ENCODE results near the gene MAT2B.

MAT2B gene

DNA sequence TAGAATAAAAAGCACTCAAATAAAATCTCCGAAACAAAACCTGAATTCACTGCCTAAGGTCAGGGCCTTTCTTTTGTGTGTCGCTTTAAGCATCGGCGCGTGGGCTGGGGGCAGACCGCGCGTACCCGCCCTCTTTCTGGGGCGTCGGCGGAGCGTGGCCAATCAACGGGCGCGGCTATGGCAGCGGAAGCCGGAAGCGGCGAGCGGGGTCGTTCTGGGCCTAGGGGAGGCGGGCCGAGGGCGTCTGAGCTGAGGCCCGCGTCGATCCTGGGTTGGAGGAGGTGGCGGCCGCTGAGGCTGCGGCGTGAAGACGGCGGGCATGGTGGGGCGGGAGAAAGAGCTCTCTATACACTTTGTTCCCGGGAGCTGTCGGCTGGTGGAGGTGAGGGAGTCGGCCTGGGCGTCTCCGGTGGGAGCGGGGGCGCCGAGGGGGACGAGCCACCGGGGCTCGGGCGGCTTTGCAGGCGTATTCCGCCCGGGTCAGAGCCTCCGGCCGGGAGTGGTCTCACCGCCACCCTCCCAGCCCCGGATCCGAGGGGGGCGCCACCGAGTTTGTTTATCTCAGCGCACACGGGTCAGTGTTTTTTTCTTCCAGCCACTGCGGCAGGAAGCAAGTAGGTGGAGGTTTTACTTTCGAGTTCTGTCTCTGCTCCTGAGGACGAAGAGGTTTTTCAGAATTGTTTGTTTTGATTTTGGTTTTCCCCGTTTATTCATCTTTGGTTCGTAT, at the start of gene MAT2B:
Gene MAT2B (plus strand): TSS at position 252 of the 727 bp plus-strand sequence. CDS start 68 bp downstream, at position 320.
- DNase-seq (ENCODE audit: extremely low read depth, low read depth) = peak; percentile 76
- TF ChIP-seq, protein P1, sequence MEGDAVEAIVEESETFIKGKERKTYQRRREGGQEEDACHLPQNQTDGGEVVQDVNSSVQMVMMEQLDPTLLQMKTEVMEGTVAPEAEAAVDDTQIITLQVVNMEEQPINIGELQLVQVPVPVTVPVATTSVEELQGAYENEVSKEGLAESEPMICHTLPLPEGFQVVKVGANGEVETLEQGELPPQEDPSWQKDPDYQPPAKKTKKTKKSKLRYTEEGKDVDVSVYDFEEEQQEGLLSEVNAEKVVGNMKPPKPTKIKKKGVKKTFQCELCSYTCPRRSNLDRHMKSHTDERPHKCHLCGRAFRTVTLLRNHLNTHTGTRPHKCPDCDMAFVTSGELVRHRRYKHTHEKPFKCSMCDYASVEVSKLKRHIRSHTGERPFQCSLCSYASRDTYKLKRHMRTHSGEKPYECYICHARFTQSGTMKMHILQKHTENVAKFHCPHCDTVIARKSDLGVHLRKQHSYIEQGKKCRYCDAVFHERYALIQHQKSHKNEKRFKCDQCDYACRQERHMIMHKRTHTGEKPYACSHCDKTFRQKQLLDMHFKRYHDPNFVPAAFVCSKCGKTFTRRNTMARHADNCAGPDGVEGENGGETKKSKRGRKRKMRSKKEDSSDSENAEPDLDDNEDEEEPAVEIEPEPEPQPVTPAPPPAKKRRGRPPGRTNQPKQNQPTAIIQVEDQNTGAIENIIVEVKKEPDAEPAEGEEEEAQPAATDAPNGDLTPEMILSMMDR (IDR thresholded peaks at IDR 0.05; ENCODE audit: low read depth, low read length) = peak; percentile 45

DNA sequence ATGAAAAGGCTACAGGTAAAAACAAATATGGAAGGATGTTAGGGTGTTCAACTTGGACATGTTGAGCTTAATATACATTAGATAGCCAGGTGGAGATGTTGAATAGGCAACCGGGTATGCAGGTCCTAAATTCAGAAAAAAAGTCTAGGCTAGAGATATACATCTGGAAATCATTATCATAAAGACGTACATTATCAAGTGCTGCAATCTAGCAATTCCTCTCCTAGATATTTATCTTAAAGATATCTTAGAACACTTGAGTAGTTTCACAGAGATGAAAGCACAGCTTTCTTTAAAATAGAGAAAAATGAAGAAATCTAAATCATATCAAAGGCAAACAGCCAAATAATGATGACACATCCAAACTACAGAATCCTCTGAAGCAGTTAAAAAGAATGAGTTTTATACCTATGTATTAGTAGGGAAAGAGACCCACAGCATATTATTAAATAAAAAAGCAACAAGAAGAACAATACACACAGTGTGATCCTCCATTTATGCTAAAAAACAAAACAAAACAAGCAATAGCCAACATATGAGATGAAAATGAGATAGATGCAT, 49.3 kb upstream of the MAT2B start:
- no peak for DNase-seq (ENCODE audit: extremely low read depth, low read depth)
- TF ChIP-seq, protein P1 (IDR thresholded peaks at IDR 0.05; ENCODE audit: low read depth, low read length) = no peak

DNA sequence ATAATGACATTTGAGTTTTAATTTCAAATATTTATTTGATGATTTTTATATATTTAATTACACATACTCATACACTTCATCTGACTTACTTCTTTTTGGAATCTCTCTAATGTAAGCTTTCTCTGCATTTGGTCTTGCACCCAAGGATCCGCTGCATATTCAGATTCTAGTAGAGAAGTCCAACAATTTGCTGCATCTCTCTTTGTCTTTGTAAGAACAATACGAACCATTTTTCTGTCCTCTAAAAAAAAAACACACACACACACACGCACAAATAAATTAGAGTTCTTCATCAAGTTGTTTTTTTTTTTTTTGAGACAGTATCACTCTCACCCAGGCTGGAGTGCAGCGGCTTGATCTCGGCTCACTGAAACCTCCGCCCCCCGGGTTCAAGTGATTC, 48.6 kb upstream of the MAT2B start:
- DNase-seq (ENCODE audit: extremely low read depth, low read depth) = no peak
- TF ChIP-seq, protein P1 (IDR thresholded peaks at IDR 0.05; ENCODE audit: low read depth, low read length) = no peak

DNA sequence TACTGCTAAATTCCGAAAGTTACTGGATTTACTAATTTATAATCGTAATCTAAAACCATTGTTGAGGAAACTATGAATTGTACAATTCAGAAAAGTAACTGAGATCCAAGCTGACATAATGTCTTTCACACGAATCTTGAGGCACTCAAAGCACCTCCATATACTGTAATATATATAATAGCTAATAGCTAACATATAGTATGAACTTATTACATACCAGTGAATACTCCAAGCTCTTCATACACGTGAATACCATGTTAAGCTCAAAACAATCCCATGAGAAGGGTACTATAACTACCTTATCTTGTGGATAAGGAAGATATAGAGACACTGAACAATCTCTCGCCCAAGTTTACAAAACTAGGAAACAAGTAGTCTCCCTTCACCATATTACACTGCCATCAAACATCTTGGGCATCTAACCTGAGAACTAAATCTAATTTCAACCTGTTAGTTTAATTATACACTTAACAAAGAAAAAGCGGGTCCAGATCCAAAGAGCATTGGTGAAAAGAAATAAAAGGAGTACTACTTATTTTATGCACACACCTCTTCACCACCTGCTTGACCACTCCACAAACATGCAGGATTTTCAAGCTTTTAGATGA, 46.5 kb upstream of the MAT2B start:
- no peak for DNase-seq (ENCODE audit: extremely low read depth, low read depth)
- TF ChIP-seq, protein P1 (IDR thresholded peaks at IDR 0.05; ENCODE audit: low read depth, low read length) = no peak

DNA sequence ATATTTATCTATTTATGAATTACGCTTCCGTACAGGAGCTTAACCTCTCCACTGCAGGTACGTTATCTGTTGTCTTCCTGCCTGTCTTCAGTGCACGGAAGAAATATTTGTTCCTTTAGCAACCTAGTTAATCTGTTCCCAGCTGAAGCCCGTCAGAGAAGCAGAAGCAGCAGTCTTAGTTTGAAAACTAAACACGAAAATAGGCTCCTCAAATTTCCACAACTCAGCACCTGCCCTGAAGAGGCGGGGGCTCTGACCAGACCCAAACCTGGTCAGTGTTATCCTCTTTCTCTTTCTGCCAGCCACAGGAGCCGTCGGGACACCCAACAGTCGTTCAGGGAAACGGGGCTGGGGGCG, 46.0 kb upstream of the MAT2B start:
- DNase-seq (ENCODE audit: extremely low read depth, low read depth) = no peak
- TF ChIP-seq, protein P1 (IDR thresholded peaks at IDR 0.05; ENCODE audit: low read depth, low read length) = no peak

DNA sequence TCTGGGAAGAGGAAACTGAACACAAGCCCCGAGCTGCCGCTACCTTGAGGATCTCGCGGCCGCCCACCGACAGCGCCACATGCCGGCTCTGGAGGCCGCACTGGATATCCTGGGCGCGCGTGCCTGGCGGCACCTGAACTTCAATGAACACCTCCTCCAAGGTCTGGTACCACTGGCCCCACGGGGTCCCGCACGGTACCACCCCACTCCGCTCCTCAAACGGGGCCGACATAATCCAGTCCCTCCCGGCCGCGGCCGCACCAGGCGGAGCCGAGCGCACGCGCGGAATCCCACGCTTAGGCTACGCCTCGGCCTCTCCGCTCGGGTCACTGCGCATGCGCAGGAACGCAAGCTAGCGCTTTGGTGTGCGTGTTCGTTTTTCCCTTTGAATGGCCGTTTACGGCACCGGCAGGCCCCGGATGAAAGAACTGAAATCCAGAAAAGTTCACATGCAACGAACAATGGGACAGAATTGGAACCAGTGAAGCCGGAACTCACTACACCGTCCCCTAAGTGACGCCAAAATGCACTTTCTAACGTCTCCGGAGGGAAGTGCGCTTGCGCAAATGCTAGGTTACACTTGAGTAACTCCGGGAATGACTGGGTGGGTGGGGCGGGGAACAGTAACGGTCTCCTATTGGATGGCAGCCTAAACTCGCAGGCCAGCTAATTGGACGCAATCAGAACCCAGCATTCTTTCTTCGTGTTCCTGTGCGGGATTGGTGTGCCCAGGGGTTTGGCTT, 45.4 kb upstream of the MAT2B start, which contains the start of gene NUDCD2:
Gene NUDCD2 (minus strand): TSS at position 284 of the 743 bp plus-strand sequence. CDS start 52 bp downstream, at position 232.
- DNase-seq (ENCODE audit: extremely low read depth, low read depth) = peak; percentile 97

More for the DNA sequence above, 45.4 kb upstream of the MAT2B start, which contains the start of gene NUDCD2:
- TF ChIP-seq, protein P1 (IDR thresholded peaks at IDR 0.05; ENCODE audit: low read depth, low read length) = peak; percentile 22
